H1 (cell line): Measurements from ENCODE around the gene TNFRSF13B. TPM values are rescaled to one million over a fixed set of nuclear protein-coding genes. Genes with fewer than 3 reads are reported as not detected.

Experiments used
- CTCF ChIA-PET: fragments of 300-600 bp; sonication (Branson Sonifier 250); formaldehyde crosslinking; loops from one replicate; lab custom pipeline; 2021; ENCODE audit not compliant: partially characterized antibody; lab: Charles Lee
- POLR2A ChIA-PET: fragments of 300-600 bp; sonication (Branson Sonifier 250); formaldehyde crosslinking; loops from one replicate; lab custom pipeline; 2021; ENCODE audit warnings: inconsistent platforms; ENCODE audit not compliant: partially characterized antibody; lab: Charles Lee
- DNase-seq, 2 experiments: peaks; one replicate each; pipeline versions ENCODE4 v3.0.0 to v3.0.0-alpha.2; 2010 to 2022; ENCODE audit warnings: low spot score in 2 of 2, low read depth in 1 of 2, mixed read lengths in 1 of 2
- FAIRE-seq: peaks from 2 replicates; lab custom pipeline; 2011; peaks lifted over from hg19 to GRCh38; lab: Jason Lieb, UNC
- H2AFZ ChIP-seq: 2 replicates; pipeline ENCODE4 v1.8.1; 2012; ENCODE audit warnings: low read length, inconsistent platforms
- H2AK5ac ChIP-seq: 2 replicates; pipeline ENCODE4 v1.6.1; 2013; ENCODE audit warnings: low read depth, low read length
- H2BK120ac ChIP-seq: replicated peaks from 2 replicates; pipeline ENCODE3; 2013; ENCODE audit warnings: low read depth, low read length, inconsistent platforms
- H2BK12ac ChIP-seq: 2 replicates; pipeline ENCODE4 v1.6.1; 2013; ENCODE audit warnings: low read depth, low read length
- H2BK15ac ChIP-seq: 2 replicates; pipeline ENCODE4 v1.6.1; 2013; ENCODE audit warnings: low read length
- H2BK20ac ChIP-seq: 2 replicates; pipeline ENCODE4 v1.6.1; 2013; ENCODE audit warnings: low read length
- H2BK5ac ChIP-seq: 2 replicates; pipeline ENCODE4 v1.6.1; 2013; ENCODE audit warnings: low read depth, low read length
- H3K14ac ChIP-seq: 2 replicates; pipeline ENCODE4 v1.6.1; 2013; ENCODE audit warnings: inconsistent platforms; ENCODE audit not compliant: insufficient read length
- H3K18ac ChIP-seq: 2 replicates; pipeline ENCODE4 v1.6.1; 2013; ENCODE audit warnings: low read length; ENCODE audit errors: extremely low read depth
- H3K23ac ChIP-seq: 2 replicates; pipeline ENCODE4 v1.6.1; 2013; ENCODE audit warnings: inconsistent platforms; ENCODE audit not compliant: insufficient read length
- H3K23me2 ChIP-seq: 2 replicates; pipeline ENCODE4 v1.6.1; 2013; ENCODE audit warnings: low read depth, low read length
- H3K27ac ChIP-seq: 2 replicates; pipeline ENCODE4 v1.6.1; 2011; ENCODE audit warnings: low read depth, low read length, inconsistent platforms
- H3K27me3 ChIP-seq, 4 experiments: replicated peaks in 1 of 4; 1 replicate in 1 of 4; 2 replicates in 3 of 4; pipeline versions ENCODE4 v1.6.1 to v1.8.1; 2011 to 2013; ENCODE audit warnings: low read length in 3 of 4, mild to moderate bottlenecking in 3 of 4, inconsistent platforms in 2 of 4, mixed read lengths in 2 of 4, moderate library complexity in 1 of 4; ENCODE audit not compliant: control insufficient read depth in 3 of 4, insufficient read depth in 3 of 4; ENCODE audit errors: extremely low read depth in 1 of 4
- H3K36me3 ChIP-seq, 4 experiments: 2 replicates each; pipeline versions ENCODE4 v1.6.1 to v1.8.1; 2011 to 2013; ENCODE audit warnings: mild to moderate bottlenecking in 4 of 4, low read length in 3 of 4, moderate library complexity in 2 of 4, control low read depth in 1 of 4, inconsistent platforms in 1 of 4; ENCODE audit not compliant: insufficient read depth in 4 of 4, control insufficient read depth in 2 of 4
- H3K4ac ChIP-seq: replicated peaks from 2 replicates; pipeline ENCODE3; 2013; ENCODE audit warnings: low read length, low read depth, mixed read lengths, inconsistent platforms; ENCODE audit not compliant: insufficient read length
- H3K4me1 ChIP-seq, 4 experiments: replicated peaks in 1 of 4; 1 replicate in 1 of 4; 2 replicates in 3 of 4; pipeline versions ENCODE4 v1.6.1 to v1.8.1; 2011 to 2013; ENCODE audit warnings: low read length in 3 of 4, inconsistent platforms in 2 of 4, mixed read lengths in 1 of 4; ENCODE audit not compliant: insufficient read depth in 4 of 4, control insufficient read depth in 3 of 4
- H3K4me2 ChIP-seq, 2 experiments: 2 replicates each; pipeline versions ENCODE4 v1.6.1 to v1.8.1; 2011 to 2013; ENCODE audit warnings: low read depth in 2 of 2, low read length in 2 of 2, control low read depth in 1 of 2, inconsistent platforms in 1 of 2, mild to moderate bottlenecking in 1 of 2; ENCODE audit not compliant: insufficient read depth in 1 of 2
- H3K4me3 ChIP-seq, 4 experiments: fragments of 200-600, 300-600 bp in 1 of 4; sonication (generic), shearing (Covaris generic), sonication (Bioruptor Twin) in 1 of 4; 2 replicates each; pipeline versions ENCODE4 v1.5.1 to v1.8.1; 2011 to 2016; ENCODE audit warnings: low read length in 4 of 4, low read depth in 3 of 4, control low read depth in 2 of 4, inconsistent platforms in 2 of 4, mild to moderate bottlenecking in 2 of 4, mixed read lengths in 1 of 4, moderate library complexity in 1 of 4; ENCODE audit not compliant: insufficient read depth in 2 of 4; ENCODE audit errors: extremely low read depth in 1 of 4
- H3K56ac ChIP-seq: replicated peaks from 2 replicates; pipeline ENCODE3; 2013; ENCODE audit warnings: low read depth, mild to moderate bottlenecking, mixed read lengths, low read length, inconsistent platforms; ENCODE audit not compliant: insufficient read length
- H3K79me1 ChIP-seq: 2 replicates; pipeline ENCODE4 v1.6.1; 2013; ENCODE audit warnings: low read depth, low read length, control low read depth
- H3K79me2 ChIP-seq, 2 experiments: 2 replicates each; pipeline versions ENCODE4 v1.6.1 to v1.8.1; 2012 to 2013; ENCODE audit warnings: low read length in 2 of 2, mild to moderate bottlenecking in 2 of 2, inconsistent platforms in 1 of 2; ENCODE audit not compliant: insufficient read depth in 2 of 2, control insufficient read depth in 1 of 2
- H3K9ac ChIP-seq, 4 experiments: replicated peaks in 1 of 4; 1 replicate in 1 of 4; 2 replicates in 3 of 4; pipeline versions ENCODE4 v1.6.1 to v1.8.1; 2011 to 2013; ENCODE audit warnings: low read depth in 3 of 4, low read length in 3 of 4, control low read depth in 2 of 4, mild to moderate bottlenecking in 2 of 4, moderate library complexity in 2 of 4, inconsistent platforms in 1 of 4; ENCODE audit errors: extremely low read depth in 1 of 4
- H3K9me3 ChIP-seq, 2 experiments: 2 replicates each; pipeline versions ENCODE4 v1.6.1 to v1.8.1; 2012 to 2013; ENCODE audit warnings: mild to moderate bottlenecking in 2 of 2, moderate library complexity in 2 of 2, control low read depth in 1 of 2, inconsistent platforms in 1 of 2, low read depth in 1 of 2, low read length in 1 of 2, mixed read lengths in 1 of 2; ENCODE audit not compliant: insufficient read depth in 2 of 2
- H4K20me1 ChIP-seq, 2 experiments: replicated peaks in 1 of 2; 2 replicates each; pipeline versions ENCODE3 to v1.8.1; 2011 to 2013; ENCODE audit warnings: inconsistent platforms in 2 of 2, low read length in 2 of 2, mild to moderate bottlenecking in 1 of 2; ENCODE audit not compliant: insufficient read depth in 2 of 2, control insufficient read depth in 1 of 2
- H4K5ac ChIP-seq: 2 replicates; pipeline ENCODE4 v1.6.1; 2013; ENCODE audit warnings: low read length, low read depth, mixed read lengths, inconsistent platforms; ENCODE audit not compliant: insufficient read length
- H4K8ac ChIP-seq: 2 replicates; pipeline ENCODE4 v1.8.0; 2013; ENCODE audit warnings: mild to moderate bottlenecking, moderate library complexity, low read length, inconsistent platforms; ENCODE audit not compliant: insufficient read depth; ENCODE audit errors: extremely low read depth
- H4K91ac ChIP-seq: replicated peaks from 2 replicates; pipeline ENCODE3; 2013; ENCODE audit warnings: low read length, mixed read lengths, inconsistent platforms; ENCODE audit not compliant: insufficient read length
- BCL11A ChIP-seq, 2 experiments: IDR thresholded peaks; one replicate each; pipeline ENCODE4 v1.6.1; 2011; ENCODE audit warnings: low read depth in 2 of 2, low read length in 2 of 2, mild to moderate bottlenecking in 2 of 2
- CBX5 ChIP-seq: fragments of 300-800, 300-1000 bp; sonication (generic); IDR thresholded peaks from 2 replicates; pipeline ENCODE4 v1.7.1; 2016; ENCODE audit warnings: antibody characterized with exemption, low read length, low read depth
- GABPA ChIP-seq: IDR thresholded peaks from 2 replicates; pipeline ENCODE4 v1.6.1; 2011; ENCODE audit warnings: mild to moderate bottlenecking, low read length, moderate library complexity, borderline replicate concordance; ENCODE audit not compliant: insufficient read depth
- HDAC2 ChIP-seq, 2 experiments: fragments of 300-600 bp in 1 of 2; sonication (generic) in 1 of 2; IDR thresholded peaks; 2 replicates each; pipeline ENCODE4 v1.6.1; 2011 to 2012; ENCODE audit warnings: low read depth in 2 of 2, low read length in 2 of 2, mild to moderate bottlenecking in 2 of 2, moderate library complexity in 2 of 2, borderline replicate concordance in 1 of 2, inconsistent platforms in 1 of 2
- KDM1A ChIP-seq: fragments of 200-600, 300-600 bp; sonication (generic); IDR thresholded peaks from 2 replicates; pipeline ENCODE4 v1.7.1; 2016; ENCODE audit warnings: mild to moderate bottlenecking, low read length, borderline replicate concordance
- POLR2AphosphoS5 ChIP-seq: IDR thresholded peaks from 2 replicates; pipeline ENCODE4 v1.6.1; 2011; ENCODE audit warnings: low read depth, low read length
- TBP ChIP-seq: IDR thresholded peaks from 2 replicates; pipeline ENCODE4 v1.6.1; 2011; ENCODE audit warnings: low read depth, low read length, improper control_type of control experiment
- USF2 ChIP-seq: IDR thresholded peaks from 2 replicates; pipeline ENCODE4 v1.6.1; 2011; ENCODE audit warnings: low read length, improper control_type of control experiment
- YY1 ChIP-seq: IDR thresholded peaks from 2 replicates; pipeline ENCODE4 v1.6.1; 2011; ENCODE audit warnings: low read depth, mild to moderate bottlenecking, low read length
- WGBS, 2 experiments: shearing (Covaris generic) in 1 of 2; methylation state at CpG; one replicate each; pipeline versions ENCODE4 v1.1.6 to v1.1.7; 2013 to 2015; ENCODE audit warnings: low lambda C conversion rate in 2 of 2, mixed read lengths in 2 of 2, inconsistent platforms in 1 of 2, low coverage in 1 of 2, missing lambda C conversion rate in 1 of 2; ENCODE audit not compliant: insufficient replicate concordance in 2 of 2, insufficient coverage in 1 of 2, insufficient read length in 1 of 2; ENCODE audit errors: extremely low coverage in 1 of 2, missing lambda C conversion rate in 1 of 2; 5-methylcytosine and 5-hydroxymethylcytosine counted together
- polyA plus RNA-seq, 7 experiments: library from polyadenylated mRNA; depleted of rRNA in 3 of 7; stranded (reverse) in 5 of 7; unstranded in 2 of 7; fragments of >200 nt in 5 of 7; fragments of 200-250 nt in 2 of 7; gene quantifications; 1 replicate in 5 of 7; 2 replicates in 1 of 7; 4 replicates in 1 of 7; pipeline versions ENCODE4 v1.2.1 to v1.2.3, GENCODE V29; 2011 to 2013; ENCODE audit warnings: missing spikeins in 2 of 7, mixed read lengths in 2 of 7
- total RNA-seq: library from RNA; stranded (reverse); fragmentation: NEBNext Ultra II Directional; extraction: Animal tissue kit (Norgen Biotek cat#: 25700); gene quantifications from 2 replicates; pipeline ENCODE4 v1.2.1, GENCODE V29; 2021

Gene TNFRSF13B
- total and polyA plus RNA-seq, 2 of the 8 experiments (the other 6 are each of a cell fraction or from before 2014, with no cell fraction given): not detected

DNA sequence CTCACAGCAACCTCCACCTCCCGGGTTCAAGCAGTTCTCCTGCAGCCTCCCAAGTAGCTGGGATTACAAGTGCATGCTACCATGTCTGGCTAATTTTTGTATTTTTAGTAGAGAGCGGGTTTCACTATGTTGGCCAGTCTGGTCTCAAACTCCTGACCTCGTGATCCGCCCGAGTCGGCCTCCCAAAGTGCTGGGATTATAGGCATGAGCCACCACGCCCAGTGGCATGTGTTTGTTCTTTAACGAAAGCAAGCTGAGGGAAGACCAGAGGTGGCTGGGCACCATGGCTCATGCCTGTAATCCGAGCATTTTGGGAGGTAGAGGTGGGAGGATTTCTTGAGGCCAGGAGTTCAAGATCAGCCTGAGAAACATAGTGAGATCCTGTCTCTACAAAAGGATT, 18.1 kb downstream of the TNFRSF13B start:
- WGBS, 2 experiments: 94% methylated on average over 9 of the region's 9 CpGs; no CpG with 5 or more reads in 1 of the 2 experiments
- no peak for TF ChIP-seq USF2
- no peak for TF ChIP-seq TBP
- no peak for TF ChIP-seq BCL11A (IDR thresholded peaks at IDR 0.05; ENCODE audit: low read depth in 2 of 2, low read length in 2 of 2)
- TF ChIP-seq KDM1A: no peak
- no peak for TF ChIP-seq HDAC2 (IDR thresholded peaks at IDR 0.05; ENCODE audit: borderline replicate concordance in 1 of 2, low read depth in 2 of 2, low read length in 2 of 2)
- TF ChIP-seq YY1: no peak
- no peak for TF ChIP-seq GABPA
- no peak for TF ChIP-seq POLR2AphosphoS5
- TF ChIP-seq CBX5: no peak

More for the DNA sequence above, 18.1 kb downstream of the TNFRSF13B start:
- Histone ChIP-seq H3K9ac (no peak overlapping the region), H2BK20ac (no peak overlapping the region), H3K79me1 (no peaks in the 10 kb centered on the region), H3K79me2 (no peaks in the 10 kb centered on the region), H3K36me3 (no peaks in the 10 kb centered on the region), H3K4me1 (no peaks in the 10 kb centered on the region), H2BK15ac (no peak overlapping the region), H3K27me3 (no peaks in the 10 kb centered on the region), H4K8ac (no peak overlapping the region), H4K91ac (no peak overlapping the region), H3K4me3 (no peak overlapping the region), H2BK120ac (no peak overlapping the region), H3K18ac (no peak overlapping the region), H3K27ac (no peak overlapping the region), H2AK5ac (no peak overlapping the region), H3K9me3 (peaks cover 0 to 2% of the 10 kb centered on the region in 2 experiments; a peak in 1 of 4 replicates), H2BK12ac (no peak overlapping the region), H3K23ac (no peak overlapping the region), H3K56ac (no peak overlapping the region), H4K5ac (no peak overlapping the region), H3K4me2 (no peak overlapping the region), H3K23me2 (no peaks in the 10 kb centered on the region), H2AFZ (no peak overlapping the region), H4K20me1 (no peaks in the 10 kb centered on the region), H3K14ac (no peak overlapping the region), H2BK5ac (no peak overlapping the region), H3K4ac (no peak overlapping the region)
- POLR2A ChIA-PET: no interaction called here
- CTCF ChIA-PET: interaction anchor here (0.6 to 1.9 kb wide), 3 partner anchors 37 to 1341 kb away, joined by 3 to 6 read pairs (median 5); no protein-coding TSS in a partner anchor
- FAIRE-seq: no peak
- DNase-seq: peak in 1 of 2 experiments; percentile 20
